HG03521 (cell line): ENCODE data around the gene SLC6A8.
"Not testable (repeated sequence)": the region's sequence is repeated elsewhere in the genome, so short reads cannot be mapped to it uniquely, and the experiment has no call there.

Experiments used
- ATAC-seq: cut with Tn5 transposase; IDR thresholded peaks from one replicate; pipeline ENCODE4 v1.9.1; 2021; ENCODE audit warnings: mild to moderate bottlenecking, moderate library complexity; ENCODE audit not compliant: unreplicated experiment

The SLC6A8 gene

DNA sequence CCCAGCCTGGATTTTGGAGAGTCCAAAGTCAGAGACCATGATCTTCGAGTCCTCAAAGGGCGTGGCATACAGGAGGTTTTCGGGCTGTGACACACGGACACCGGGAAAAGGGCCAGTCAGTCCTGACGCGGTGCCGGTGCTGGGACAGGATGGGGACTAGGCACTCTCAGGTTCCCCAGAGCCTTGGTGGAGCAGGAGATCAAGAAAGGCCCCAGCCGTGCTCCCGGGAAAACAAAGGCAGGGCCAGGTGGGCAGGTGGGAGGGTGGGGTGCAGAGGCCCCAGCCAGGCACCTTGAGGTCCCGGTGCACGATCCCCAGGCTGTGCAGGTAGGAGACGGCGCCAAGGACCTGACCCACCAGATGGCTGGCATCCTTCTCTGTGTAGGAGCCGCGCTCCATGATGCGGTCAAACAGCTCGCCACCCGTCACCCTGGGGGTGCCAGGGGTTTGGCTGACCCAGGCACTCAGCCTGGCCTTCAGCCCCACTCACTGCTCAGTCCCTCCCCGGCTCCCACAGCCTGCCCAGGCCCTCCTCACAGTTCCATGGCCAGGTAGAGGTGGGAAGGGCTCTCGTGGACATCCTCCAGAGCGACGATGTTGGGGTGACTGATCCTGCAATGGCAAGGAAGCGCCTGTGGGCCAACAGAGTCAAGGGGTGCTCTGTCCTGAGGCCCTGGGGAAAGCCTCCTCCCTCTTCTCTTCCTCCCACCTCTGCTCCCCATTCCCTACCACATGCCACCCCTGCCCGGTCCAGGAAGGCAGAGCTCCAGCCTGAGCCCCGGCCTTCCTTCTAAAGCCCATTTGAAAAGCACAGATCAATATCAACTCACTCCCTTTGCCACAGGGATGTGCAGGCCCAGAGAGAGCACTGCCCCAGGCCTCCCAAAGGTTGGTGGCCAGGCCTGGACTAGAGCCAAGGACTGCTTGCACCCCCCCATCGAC, 15.9 kb upstream of the SLC6A8 start:
- ATAC-seq, result no peak

DNA sequence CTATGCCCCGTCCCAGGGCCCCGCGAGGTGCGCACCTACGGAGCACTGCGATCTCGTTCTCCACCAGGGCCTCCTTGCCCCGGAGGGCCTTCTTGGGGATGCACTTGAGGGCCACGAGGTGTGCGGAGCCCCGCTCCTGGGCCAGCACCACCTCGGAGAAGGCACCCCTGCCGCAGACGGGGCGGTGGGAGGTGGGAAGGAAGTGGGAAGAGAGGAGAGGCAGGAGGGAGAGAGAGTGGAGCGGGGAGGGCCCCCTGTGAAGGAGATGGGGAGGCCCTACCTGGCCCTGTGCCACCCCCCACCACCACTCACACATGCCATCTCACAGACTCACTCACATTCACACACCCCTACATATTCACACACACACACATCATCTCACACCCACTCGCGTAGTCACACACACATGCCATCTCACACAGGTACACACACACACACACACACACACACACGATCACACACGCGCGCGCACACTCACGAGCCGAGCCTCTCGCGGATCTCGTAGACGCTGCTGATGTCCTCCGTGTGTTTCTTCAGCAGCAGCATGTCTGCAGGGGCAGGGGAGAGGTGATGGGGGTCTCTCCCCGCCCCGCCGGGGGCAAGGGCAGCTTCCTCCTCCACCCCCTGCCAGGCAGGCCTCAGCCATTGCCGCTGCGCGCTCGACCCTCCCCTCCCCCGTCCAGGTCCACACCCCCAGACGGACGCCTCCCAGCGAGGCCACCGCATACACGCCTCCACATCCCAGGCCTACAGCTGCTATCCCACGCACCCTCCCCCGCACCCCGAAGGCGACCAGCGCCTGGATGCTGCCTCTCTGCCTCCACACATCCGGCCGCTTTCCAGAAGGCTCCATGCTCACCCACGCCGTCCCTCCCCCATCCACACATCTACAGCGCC, 14.9 kb upstream of the SLC6A8 start:
- ATAC-seq, result no peak

DNA sequence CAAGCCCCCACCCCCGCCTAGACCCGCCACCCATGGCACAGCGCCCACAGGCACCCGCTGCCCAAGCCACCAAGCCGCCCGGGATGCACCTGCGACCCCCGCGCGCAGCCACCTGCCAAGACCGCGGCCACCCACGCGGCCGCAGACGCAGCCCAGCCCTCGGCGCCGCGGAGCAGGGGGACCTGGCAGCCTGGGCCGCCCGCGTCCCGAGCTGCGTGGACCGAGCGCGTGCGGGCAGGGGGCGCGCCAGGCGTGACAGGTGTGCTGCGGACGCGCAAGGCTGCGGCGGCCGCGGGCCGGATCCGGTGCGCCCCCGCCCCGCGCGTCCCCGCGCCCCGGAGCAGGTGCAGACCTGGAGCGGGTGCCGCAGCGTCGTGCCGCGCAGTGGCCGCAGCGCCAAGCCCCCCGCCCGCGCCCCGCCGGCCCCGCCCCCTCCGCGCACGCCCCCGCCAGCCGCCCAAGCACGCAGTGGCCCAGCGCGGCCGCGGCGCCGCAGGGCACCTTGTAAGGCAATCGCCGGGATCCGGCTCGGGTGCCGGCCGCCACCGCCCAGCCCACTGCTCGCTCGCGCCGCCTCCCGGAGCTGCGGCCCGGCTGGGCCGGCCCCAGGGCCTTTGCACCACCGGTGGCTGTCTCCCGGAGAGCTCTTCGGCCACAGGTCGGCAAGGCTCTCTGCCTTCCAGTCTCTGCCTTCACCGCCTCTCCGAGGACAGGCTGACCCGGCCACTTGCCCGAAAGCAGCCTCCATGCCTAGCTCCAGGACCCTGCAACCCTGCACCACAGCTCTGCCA, 14.1 kb upstream of the SLC6A8 start, which contains the start of gene PNCK:
PNCK (minus strand) TSS at position 386 of the 791 bp plus-strand sequence. CDS start 737 bp downstream, outside the sequence.
- no peak for ATAC-seq

DNA sequence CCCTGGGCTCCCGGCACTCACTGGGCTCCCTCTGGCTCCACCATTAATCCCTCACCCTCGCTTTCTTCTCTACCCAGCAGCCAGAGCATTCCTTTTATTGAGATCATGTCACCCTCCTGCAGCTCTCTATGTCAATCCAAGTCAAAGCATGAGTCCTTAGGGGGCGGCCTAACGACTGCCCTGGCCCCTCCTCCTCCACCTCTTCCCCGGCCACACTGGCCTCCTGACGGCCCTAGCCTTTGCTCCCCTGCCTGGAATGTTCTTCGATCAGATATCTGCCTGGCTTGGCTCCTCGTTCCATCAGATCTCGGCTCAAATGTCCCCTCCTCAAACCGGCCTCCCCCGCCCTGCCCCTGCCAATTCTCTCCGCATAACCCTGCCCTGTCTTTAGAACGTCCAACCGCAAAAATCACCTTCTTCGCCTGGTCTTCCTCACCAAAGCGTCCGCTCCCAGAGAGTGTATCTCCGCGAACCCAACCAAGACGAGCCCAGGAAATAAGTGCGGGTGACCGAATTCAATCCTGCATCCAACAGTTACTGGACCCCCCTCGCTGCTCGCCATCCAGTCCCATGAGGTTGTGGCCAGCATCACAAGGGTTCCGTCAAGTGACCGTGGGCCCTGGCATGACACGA, 13.4 kb upstream of the SLC6A8 start:
- no peak for ATAC-seq

DNA sequence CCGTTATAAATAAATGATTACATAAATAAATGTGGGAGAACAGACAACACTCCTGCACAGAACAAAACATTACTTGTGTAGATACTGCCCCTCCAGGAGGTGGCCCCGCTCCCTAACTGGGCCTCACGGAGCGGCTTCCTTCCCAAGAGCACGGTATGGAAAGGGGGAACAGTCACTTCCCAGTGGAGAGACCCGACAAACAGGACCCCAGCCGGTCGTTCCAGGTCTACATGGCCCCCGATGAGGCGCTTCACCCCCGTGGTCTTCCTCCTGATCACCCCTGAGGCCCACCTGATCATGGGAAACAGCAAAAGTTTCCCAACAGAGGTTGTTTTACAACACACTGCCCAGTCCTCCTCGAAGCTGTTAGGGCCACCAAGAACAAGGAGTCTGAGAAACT, 6.6 kb upstream of the SLC6A8 start:
- ATAC-seq, result no peak

DNA sequence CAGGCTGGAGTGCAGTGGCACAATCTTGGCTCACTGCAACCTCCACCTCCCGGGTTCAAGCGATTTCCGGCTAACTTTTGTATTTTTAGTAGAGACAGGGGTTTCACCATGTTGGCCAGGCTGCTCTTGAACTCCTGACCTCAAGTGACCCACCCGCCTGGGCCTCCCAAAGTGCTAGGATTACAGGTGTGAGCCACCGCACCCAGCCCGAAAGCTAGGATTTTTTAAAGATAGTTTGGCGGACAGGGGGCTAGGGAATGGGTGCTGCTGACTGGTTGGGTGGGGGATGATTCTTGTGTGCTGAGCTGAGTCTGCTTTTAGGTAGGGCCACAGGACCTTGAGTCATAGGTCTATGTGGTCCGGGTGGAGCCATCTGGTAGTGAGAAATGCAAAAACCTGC, 4.2 kb upstream of the SLC6A8 start:
- ATAC-seq, result not testable (repeated sequence)

DNA sequence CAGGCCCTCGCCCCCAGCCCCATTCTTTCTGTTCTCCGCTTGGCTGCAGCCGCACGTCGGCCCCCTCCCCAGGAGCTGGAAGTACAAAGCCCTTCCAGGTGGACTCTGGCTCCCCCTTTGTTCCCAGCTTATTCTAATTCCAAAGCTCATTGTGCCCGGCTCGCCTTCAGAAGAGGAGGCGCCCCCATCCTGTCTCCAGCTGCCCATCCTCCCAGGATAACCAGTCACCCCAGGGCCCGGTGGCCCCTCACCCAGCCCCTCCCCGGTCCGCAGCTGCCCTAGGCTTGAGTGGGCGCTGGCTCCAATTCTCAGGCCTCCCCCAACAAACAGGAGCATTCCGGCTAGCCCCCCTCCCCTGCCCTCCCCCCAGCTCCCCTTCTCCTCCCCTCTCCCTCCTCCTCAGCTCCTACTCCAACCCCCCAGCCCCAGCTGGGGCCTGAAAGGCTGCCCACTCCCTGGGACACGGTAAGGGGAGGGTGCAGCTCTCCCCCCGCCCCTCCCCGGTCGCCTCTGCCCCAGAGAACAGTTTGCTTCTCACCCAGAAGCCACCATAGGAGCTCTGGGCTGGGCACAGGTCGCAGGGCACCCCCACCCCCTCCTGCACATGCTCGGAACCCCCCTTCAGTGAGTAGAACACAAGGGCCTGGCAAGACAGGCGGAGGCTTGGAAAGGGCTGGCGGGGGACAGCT, 3.1 kb upstream of the SLC6A8 start:
- ATAC-seq, result no peak

DNA sequence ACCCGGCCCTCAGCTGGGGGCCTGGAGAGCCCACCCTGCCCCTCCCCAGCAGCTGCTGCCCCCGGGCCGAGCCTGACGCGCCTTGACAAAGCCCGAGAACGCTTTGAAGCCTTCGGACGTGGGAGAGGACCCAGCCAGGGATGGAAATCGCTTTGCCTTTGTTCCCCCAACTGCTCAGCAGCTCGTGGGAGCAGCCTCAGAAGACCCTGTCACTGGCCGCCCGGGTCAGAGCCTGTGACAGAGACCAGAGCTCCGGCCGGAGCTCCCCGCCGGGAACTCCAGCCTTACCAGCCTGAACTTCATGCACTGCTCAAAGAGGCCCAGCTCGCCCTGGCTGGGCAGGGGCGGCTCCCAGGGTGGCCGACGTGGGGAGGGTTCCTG, 2.6 kb upstream of the SLC6A8 start:
- no peak for ATAC-seq

DNA sequence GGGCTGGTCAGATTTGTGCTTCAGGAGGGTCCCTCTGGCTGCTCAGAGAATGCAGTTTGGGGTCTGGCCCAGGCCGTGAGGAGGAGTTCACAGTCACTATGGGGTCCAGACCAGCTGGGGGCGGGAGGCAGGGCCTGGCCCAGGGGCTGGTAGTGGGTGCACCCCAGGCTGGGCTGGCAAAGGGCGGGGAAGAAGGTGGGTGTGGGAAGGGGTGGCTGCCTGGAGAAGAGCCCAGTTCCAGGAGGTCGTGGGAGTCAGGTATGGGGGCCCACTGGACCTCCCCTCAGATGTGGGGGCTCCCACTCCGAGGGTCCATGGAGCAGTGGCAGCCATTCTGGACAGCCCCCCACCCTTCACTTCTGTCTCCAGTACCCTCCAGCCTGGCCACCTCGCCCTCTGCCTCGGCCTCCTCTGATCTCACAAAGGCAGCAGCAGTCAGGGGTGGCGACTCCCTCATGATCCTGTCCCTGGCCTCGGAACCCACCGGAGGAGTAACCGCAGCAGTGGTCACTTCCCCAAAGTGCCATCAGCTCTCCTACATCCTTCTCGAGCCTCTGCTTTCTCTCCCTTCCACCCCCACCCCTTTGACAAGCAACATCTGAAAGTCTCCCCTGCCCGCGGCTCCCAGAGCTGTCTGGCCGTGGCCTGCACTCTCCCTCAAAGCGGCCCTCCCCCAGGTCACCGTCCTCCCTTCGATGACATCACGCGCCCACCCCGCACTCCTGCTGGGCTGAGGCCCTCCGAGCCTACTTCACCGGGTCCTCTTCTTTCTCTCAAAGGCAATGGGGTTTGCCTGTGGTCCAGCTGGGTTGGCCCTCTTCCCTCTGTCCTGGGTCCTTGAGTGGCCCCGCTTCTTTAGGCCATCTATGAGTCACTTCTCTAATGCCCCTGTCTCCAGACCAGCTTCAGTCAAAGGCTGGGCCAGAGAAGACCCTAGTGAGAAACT, 1.7 kb upstream of the SLC6A8 start:
- no peak for ATAC-seq

DNA sequence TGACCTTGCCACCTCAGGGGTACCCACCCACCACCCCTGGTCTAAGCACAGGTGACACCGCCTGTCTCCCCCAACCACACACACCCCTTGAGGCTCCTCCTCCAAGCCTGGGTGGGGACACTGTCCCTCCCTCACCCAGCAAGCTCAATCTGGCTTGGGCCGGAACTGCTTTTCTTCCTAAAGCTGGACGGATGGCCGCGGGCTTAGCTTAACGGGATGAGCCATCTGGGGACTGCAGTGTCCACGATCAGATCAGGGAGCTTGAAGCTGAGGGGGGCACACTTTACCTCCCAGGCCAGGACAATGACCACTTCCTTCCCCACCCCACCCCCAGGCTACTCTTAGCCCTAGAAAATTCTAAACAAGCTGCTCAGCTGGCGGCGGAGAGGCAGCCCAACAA, 1.0 kb upstream of the SLC6A8 start:
- no peak for ATAC-seq

DNA sequence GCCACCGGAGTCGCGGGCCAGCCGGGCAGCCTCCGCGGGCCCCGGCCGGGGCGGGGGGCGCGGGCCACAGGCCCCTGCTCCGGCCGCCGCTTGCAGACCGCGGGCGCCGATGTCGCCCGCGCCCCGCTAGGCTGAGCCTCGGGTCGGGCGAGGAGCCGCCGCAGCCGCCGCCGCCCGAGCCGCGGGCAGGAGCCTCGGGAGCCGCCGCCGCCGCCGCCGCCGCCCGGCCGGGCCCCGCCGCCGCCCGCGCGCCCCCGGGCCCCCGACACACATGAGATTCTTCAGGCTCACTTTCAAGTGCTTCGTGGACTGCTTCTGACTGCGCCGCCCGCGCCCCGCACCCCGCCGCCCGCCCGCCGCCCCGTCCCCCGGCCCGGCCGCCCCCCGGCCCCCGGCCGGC, 345 bp downstream of the SLC6A8 start:
- no peak for ATAC-seq

DNA sequence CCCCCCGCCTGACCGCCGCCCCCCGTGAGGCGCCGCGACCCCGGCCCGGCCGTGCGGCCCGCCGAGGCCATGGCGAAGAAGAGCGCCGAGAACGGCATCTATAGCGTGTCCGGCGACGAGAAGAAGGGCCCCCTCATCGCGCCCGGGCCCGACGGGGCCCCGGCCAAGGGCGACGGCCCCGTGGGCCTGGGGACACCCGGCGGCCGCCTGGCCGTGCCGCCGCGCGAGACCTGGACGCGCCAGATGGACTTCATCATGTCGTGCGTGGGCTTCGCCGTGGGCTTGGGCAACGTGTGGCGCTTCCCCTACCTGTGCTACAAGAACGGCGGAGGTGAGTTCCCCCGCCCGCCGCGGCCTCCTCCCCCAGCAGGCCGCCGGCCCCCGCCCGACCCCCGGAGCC, 780 bp downstream of the SLC6A8 start:
- ATAC-seq, result no peak

DNA sequence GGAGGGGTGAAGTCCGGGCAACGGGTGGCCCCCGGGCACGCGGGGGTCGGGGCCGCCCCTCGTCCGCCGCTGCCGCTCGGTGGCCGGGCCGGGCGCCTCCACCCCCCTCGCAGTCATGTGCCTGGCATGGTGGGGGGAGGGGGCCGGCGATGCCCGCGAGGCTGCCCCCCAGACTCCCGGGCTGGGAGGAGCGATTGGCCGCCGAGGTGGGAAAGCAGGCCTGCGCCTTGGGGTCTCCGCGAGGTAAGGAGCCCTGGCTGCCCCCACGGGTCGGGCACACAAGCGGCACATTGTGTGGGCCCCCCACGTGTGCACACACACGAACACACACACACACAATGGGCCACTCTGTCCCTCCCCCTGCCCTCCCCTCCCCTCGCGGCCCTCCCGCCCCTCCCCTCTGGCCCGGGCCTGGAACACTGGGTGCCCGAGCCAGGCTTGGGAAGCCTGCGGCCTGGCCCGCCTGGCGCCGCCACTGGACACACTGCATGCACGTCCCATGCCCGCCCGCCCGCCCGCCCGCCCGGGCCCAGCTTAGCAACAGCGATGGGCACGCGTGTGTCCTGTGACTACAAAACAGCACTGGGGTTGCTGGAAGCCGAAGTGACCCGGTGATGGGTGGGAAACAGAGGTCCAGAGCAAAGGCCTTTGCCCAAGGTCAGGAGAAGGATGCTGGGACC, 1.3 kb downstream of the SLC6A8 start:
- no peak for ATAC-seq

DNA sequence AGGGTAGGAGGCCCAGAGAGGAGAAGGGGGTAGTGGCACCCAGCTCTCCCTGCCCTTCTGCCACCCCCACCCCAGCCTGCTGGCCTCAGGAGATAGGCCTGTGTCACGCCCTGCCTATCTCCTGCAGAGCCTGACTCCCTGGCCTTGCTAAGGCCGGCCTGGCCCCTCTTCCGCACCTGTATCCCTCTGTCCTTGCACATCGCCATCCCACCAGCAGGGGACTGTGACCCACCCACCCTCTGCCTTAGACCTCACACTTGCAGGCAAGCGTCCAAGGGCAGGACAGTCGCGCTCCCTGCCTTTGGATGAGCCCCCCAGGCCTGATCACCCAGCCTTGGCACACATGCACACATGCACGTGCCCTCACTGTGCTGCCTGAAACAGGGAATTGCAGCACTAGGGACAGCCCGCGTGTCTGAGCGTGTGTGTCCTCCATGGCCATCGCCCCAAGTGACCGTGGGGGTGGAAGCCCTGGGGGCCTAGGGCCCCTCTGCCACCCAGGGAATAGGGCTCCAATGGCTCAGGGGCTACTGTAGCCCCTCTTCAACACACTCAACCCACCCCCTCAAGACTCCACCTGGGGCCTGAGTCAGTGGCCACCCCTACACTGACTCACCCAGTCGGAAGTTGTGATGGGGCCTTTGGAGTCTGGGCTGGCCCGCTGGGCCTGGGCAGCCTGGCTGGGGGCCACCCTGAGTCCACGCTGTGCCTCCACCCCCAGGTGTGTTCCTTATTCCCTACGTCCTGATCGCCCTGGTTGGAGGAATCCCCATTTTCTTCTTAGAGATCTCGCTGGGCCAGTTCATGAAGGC, 2.1 kb downstream of the SLC6A8 start:
- no peak for ATAC-seq

DNA sequence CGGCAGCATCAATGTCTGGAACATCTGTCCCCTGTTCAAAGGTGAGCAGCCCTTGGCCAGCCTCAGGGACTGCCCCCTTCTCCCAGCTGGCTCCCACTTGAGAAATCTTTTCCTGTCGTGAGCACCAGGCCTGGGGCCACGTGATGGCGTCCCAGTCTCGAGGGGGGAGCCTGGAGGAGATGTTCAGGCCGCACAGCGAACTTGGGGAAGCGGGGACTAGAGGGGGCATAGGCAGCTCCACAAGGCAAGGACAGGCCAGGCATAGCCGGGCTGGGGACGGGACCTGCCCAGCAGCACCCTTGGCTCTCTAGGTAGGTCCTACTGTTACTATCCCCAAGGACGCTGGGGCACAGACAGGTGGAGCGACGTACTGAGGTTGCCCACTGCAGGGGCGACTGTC, 2.7 kb downstream of the SLC6A8 start:
- no peak for ATAC-seq

DNA sequence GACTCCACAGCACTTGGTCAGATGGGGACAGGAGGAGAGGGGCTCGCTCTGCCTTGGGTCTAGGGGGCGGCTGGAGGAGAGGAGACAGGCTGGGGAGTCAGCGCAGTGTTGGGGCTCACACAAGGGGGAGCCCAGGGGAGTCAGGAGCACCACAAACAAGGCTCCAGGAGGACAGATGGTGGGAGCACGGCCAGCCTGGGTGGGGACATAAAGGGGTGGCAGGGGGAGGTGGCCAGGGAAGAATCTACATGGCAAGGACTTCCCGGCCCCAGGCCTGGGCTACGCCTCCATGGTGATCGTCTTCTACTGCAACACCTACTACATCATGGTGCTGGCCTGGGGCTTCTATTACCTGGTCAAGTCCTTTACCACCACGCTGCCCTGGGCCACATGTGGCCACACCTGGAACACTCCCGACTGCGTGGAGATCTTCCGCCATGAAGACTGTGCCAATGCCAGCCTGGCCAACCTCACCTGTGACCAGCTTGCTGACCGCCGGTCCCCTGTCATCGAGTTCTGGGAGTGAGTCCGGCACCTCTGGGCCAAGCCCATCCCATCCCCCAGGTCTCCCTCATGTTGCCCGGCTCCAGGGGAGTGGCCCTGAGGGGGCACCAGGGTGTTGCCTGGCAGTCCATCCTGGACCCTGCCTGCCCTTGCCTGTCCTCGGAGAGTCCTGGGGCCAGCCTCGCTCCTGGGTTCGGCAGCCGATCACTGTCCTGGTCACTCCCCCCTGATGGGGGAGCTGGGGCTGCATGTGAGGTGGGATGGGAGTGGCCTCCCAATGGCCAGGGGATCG, 3.5 kb downstream of the SLC6A8 start:
- not testable (repeated sequence) for ATAC-seq

DNA sequence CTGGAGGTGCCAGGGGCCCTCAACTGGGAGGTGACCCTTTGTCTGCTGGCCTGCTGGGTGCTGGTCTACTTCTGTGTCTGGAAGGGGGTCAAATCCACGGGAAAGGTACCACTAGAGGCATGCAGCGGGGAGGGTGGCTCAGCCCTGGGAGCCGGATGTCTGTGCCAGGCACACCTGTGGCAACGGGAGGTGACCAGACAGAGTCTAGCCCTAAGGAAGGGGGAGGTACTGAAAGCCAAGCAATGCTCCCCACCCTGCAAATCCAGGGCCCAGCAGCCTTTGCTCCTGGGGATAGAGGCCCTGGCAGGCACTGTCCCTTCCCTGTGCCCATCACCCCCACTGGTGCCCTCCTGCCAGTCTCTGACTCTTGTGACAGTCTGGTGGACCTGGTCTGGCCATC, 4.3 kb downstream of the SLC6A8 start:
- no peak for ATAC-seq
